Right lobe of liver (tissue), 6 donors: ENCODE data around the gene KIR3DL3. TPM values are rescaled to one million over a fixed set of nuclear protein-coding genes. Genes with fewer than 3 reads are reported as not detected.
"Not testable (repeated sequence)": the region's sequence is repeated elsewhere in the genome, so short reads cannot be mapped to it uniquely, and the experiment has no call there.

Experiments
- ATAC-seq, 4 donors: fragments of 200-7000 bp; cut with Tn5 transposase; one replicate each; pipeline ENCODE4 v1.9.1; 2020; ENCODE audit warnings: mild to moderate bottlenecking in 4 of 4, moderate library complexity in 4 of 4
- DNase-seq, 3 donors: peaks; one replicate each; pipeline ENCODE4 v3.0.0-alpha.2; 2020
- H3K27ac ChIP-seq, 3 donors: fragments of 200-600 bp; one replicate each; pipeline ENCODE4 v1.8.0; 2022
- H3K27me3 ChIP-seq, 2 donors: fragments of 200-600 bp; one replicate each; pipeline ENCODE4 v1.8.0; 2022
- H3K36me3 ChIP-seq, 4 donors: fragments of 200-600 bp; sonication (generic) in 1 of 4; one replicate each; pipeline versions ENCODE4 v1.5.1 to v1.8.0; 2017 to 2022; ENCODE audit warnings: control low read depth in 1 of 4
- H3K4me1 ChIP-seq, 4 donors: fragments of 200-600 bp; sonication (generic) in 1 of 4; one replicate each; pipeline versions ENCODE4 v1.5.1 to v1.8.0; 2017 to 2022; ENCODE audit warnings: control low read depth in 1 of 4
- H3K4me3 ChIP-seq, 3 donors: fragments of 200-600 bp; one replicate each; pipeline ENCODE4 v1.8.0; 2022
- H3K9me3 ChIP-seq, 4 donors: fragments of 200-600 bp; sonication (generic) in 1 of 4; one replicate each; pipeline versions ENCODE4 v1.5.1 to v1.8.0; 2017 to 2022; ENCODE audit warnings: control low read depth in 1 of 4
- POLR2A ChIP-seq: fragments of 450-650 bp; IDR thresholded peaks from one replicate; pipeline ENCODE4 v1.6.1; 2017; ENCODE audit warnings: antibody characterized with exemption, mild to moderate bottlenecking
- WGBS: methylation state at CpG from one replicate; pipeline ENCODE4 v1.1.6; 2018; ENCODE audit warnings: low coverage, low lambda C conversion rate; ENCODE audit not compliant: insufficient coverage; ENCODE audit errors: missing lambda C conversion rate; 5-methylcytosine and 5-hydroxymethylcytosine counted together
- intact Hi-C, 2 donors: fragments of 100-400 bp; cut with DNase I; formaldehyde crosslinking; loops; one replicate each; pipeline versions ENCODE4 v1.11.2 to v1.14.1; 2022
- long read RNA-seq: library from polyadenylated mRNA; unstranded; transcript quantifications from one replicate; pipeline ENCODE4 v2.0.0, GENCODE V29; 2019
- total RNA-seq, 6 experiments: library from RNA; depleted of rRNA in 2 of 6; stranded (reverse); fragments of >200 nt in 2 of 6; fragmentation: NEBNext Ultra II Directional in 3 of 6; extraction: Animal tissue kit (Norgen Biotek cat#: 25700) in 3 of 6; gene quantifications; one replicate each; pipeline versions ENCODE4 v1.1.0 to v1.2.4, GENCODE V29; 2016 to 2023
- TF ChIP-seq, protein P1 (sequence below), 4 donors: fragments of 200-600 bp in 3 of 4; fragments of 450-650 bp in 1 of 4; IDR thresholded peaks; one replicate each; pipeline versions ENCODE4 v1.5.1 to v1.8.0; 2016 to 2022; ENCODE audit warnings: antibody characterized with exemption in 4 of 4, mild to moderate bottlenecking in 2 of 4
- donor health status: DM: no; HTN: yes; CAD: no.
- donor health status: DM: no; HTN: no; CAD: no.
- donor health status: DM: no; HTN: no; CAD: no.
- donor health status: DM: no; HTN: yes; CAD: no.
- donor health status: DM: no; HTN: yes; CAD: no.

KIR3DL3 gene
- not detected for total RNA-seq
- long read RNA-seq: 0 reads

- intact Hi-C loops: no loop called here
- Histone ChIP-seq H3K27me3 (no peaks in the 10 kb centered on the region), H3K27ac (no peak within 1 kb of the TSS), H3K36me3 (no peaks in the 10 kb centered on the region), H3K4me1 (no peaks in the 10 kb centered on the region), H3K9me3 (no peaks in the 10 kb centered on the region), H3K4me3 (no peak within 1 kb of the TSS)
- WGBS: 77% methylated on average over 8 of the region's 9 CpGs
- DNase-seq: no peak
- TF ChIP-seq POLR2A: no peak
- TF ChIP-seq, protein P1, sequence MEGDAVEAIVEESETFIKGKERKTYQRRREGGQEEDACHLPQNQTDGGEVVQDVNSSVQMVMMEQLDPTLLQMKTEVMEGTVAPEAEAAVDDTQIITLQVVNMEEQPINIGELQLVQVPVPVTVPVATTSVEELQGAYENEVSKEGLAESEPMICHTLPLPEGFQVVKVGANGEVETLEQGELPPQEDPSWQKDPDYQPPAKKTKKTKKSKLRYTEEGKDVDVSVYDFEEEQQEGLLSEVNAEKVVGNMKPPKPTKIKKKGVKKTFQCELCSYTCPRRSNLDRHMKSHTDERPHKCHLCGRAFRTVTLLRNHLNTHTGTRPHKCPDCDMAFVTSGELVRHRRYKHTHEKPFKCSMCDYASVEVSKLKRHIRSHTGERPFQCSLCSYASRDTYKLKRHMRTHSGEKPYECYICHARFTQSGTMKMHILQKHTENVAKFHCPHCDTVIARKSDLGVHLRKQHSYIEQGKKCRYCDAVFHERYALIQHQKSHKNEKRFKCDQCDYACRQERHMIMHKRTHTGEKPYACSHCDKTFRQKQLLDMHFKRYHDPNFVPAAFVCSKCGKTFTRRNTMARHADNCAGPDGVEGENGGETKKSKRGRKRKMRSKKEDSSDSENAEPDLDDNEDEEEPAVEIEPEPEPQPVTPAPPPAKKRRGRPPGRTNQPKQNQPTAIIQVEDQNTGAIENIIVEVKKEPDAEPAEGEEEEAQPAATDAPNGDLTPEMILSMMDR (IDR thresholded peaks at IDR 0.05): no peak
- no peak for ATAC-seq
Observed at GRCh38 chr19:54724142-54724541, at the start of gene KIR3DL3. KIR3DL3 (plus strand) TSS chr19:54724442; CDS start chr19:54724497, 55 bp downstream.

GRCh38 chr19:54676210-54676834 lies 47.9 kb upstream of the KIR3DL3 start:
- intact Hi-C loops, H3K9me3 ChIP-seq, DNase-seq, H3K27me3 ChIP-seq, H3K36me3 ChIP-seq, H3K4me1 ChIP-seq, H3K4me3 ChIP-seq, H3K27ac ChIP-seq: not testable (repeated sequence)
- peak; percentile 50 to 79 (median 64) for ATAC-seq
- 10% methylated on average over 8 of the region's 10 CpGs for WGBS
- TF ChIP-seq, protein P1 (IDR thresholded peaks at IDR 0.05): peak; percentile 61 to 89 (median 84)

DNA sequence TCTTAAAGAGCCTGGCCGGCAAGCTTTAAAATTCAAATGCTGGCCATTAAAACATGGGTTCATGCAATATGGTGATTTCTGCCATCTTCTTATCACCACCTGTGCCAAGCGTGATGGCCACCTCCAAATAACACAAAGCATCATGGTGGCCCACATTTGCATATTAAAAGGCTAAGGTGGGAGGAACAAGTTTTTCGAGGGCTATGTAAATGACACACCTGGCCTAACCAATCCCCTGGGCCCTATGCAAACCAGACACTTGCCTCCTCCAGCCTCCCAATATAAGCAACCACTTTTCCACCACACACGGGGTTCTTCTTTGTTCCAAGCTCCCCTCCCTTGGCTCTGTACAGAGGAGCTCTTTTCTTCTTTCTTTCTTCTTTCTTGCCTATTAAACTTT lies 47.0 kb upstream of the KIR3DL3 start:
- Histone ChIP-seq H3K27ac (no peak overlapping the region), H3K4me1 (no peaks in the 10 kb centered on the region), H3K9me3 (no peaks in the 10 kb centered on the region), H3K36me3 (no peaks in the 10 kb centered on the region), H3K4me3 (no peak overlapping the region), H3K27me3 (no peaks in the 10 kb centered on the region)
- no peak for TF ChIP-seq POLR2A
- TF ChIP-seq, protein P1 (IDR thresholded peaks at IDR 0.05): no peak
- intact Hi-C loops: no loop called here
- ATAC-seq (no peak), DNase-seq (no peak)
- 35% methylated on average over 4 of the region's 4 CpGs for WGBS

- DNase-seq, H3K4me3 ChIP-seq, H3K27me3 ChIP-seq, H3K27ac ChIP-seq, H3K9me3 ChIP-seq, intact Hi-C loops, H3K36me3 ChIP-seq, H3K4me1 ChIP-seq, ATAC-seq: not testable (repeated sequence)
- WGBS: 43% methylated on average over 12 of the region's 12 CpGs
Observed at GRCh38 chr19:54681596-54681995, 42.6 kb upstream of the KIR3DL3 start.

- DNase-seq (no peak), ATAC-seq (no peak)
- intact Hi-C loops: no loop called here
- H3K4me1 ChIP-seq: no peaks in the 10 kb centered on the region
- no peaks in the 10 kb centered on the region for H3K36me3 ChIP-seq
- WGBS: 31% methylated on average over 7 of the region's 7 CpGs
- no peaks in the 10 kb centered on the region for H3K27me3 ChIP-seq
- H3K9me3 ChIP-seq: no peaks in the 10 kb centered on the region
- H3K4me3 ChIP-seq: no peak overlapping the region
- no peak overlapping the region for H3K27ac ChIP-seq
- TF ChIP-seq, protein P1 (IDR thresholded peaks at IDR 0.05): no peak
- TF ChIP-seq POLR2A: no peak
Observed at GRCh38 chr19:54682306-54682856, 41.9 kb upstream of the KIR3DL3 start.
